HG03066 (cell line): Measurements from ENCODE around the gene ZAP70.

Experiments
- ATAC-seq: cut with Tn5 transposase; IDR thresholded peaks from one replicate; pipeline ENCODE4 v1.9.1; 2021; ENCODE audit warnings: low read depth; ENCODE audit not compliant: unreplicated experiment

ZAP70 gene

GRCh38 chr2:97747716-97748115 lies 34.3 kb downstream of the ZAP70 start:
- no peak for ATAC-seq

GRCh38 chr2:97749581-97749980 lies 36.2 kb downstream of the ZAP70 start:
- ATAC-seq = no peak

GRCh38 chr2:97750017-97750416 lies 36.6 kb downstream of the ZAP70 start:
- ATAC-seq = no peak

- no peak for ATAC-seq
Observed at GRCh38 chr2:97751752-97752151, 38.4 kb downstream of the ZAP70 start.

- no peak for ATAC-seq
Observed at GRCh38 chr2:97752342-97753334, 39.3 kb downstream of the ZAP70 start.

GRCh38 chr2:97754690-97755346 lies 41.4 kb downstream of the ZAP70 start:
- no peak for ATAC-seq

- no peak for ATAC-seq
Observed at GRCh38 chr2:97755491-97755890, 42.1 kb downstream of the ZAP70 start.

- ATAC-seq = no peak
Observed at GRCh38 chr2:97757062-97757461, 43.7 kb downstream of the ZAP70 start.

GRCh38 chr2:97758131-97758705 lies 44.8 kb downstream of the ZAP70 start:
- ATAC-seq = no peak

GRCh38 chr2:97759727-97760407 lies 46.5 kb downstream of the ZAP70 start:
- no peak for ATAC-seq

GRCh38 chr2:97760480-97761049 lies 47.2 kb downstream of the ZAP70 start:
- ATAC-seq = no peak

- no peak for ATAC-seq
Observed at GRCh38 chr2:97761192-97761591, 47.8 kb downstream of the ZAP70 start.

- no peak for ATAC-seq
Observed at GRCh38 chr2:97763176-97763845, 49.9 kb downstream of the ZAP70 start.

GRCh38 chr2:97764559-97765263 lies 51.3 kb downstream of the ZAP70 start:
- no peak for ATAC-seq

- ATAC-seq = no peak
Observed at GRCh38 chr2:97765933-97766332, 52.6 kb downstream of the ZAP70 start.

GRCh38 chr2:97766567-97766966 lies 53.2 kb downstream of the ZAP70 start:
- ATAC-seq = no peak

- ATAC-seq = no peak
Observed at GRCh38 chr2:97769308-97769707, 55.9 kb downstream of the ZAP70 start.

GRCh38 chr2:97769711-97770110 lies 56.3 kb downstream of the ZAP70 start:
- no peak for ATAC-seq

- ATAC-seq = no peak
Observed at GRCh38 chr2:97770445-97770844, 57.1 kb downstream of the ZAP70 start.
